AG04449 (cell line): ENCODE data around the gene ABHD17A.
A peak's percentile ranks its signal among the peaks of the same experiment; 100 is the strongest.

ENCODE experiments used
- CTCF ChIA-PET: fragments of 350-600 bp; formaldehyde crosslinking; extraction: SDS; loops from one replicate; lab custom pipeline; 2021; ENCODE audit warnings: antibody characterized with exemption; lab: Yijun Ruan, JAX
- POLR2A ChIA-PET: fragments of 400-600, 350-600 bp; formaldehyde crosslinking; extraction: SDS; loops from one replicate; lab custom pipeline; 2020; ENCODE audit warnings: antibody characterized with exemption, inconsistent platforms; lab: Yijun Ruan, JAX
- DNase-seq: peaks from one replicate; pipeline ENCODE4 v3.0.0-alpha.2; 2010; ENCODE audit warnings: low read depth, low spot score
- H3K4me3 ChIP-seq: 2 replicates; pipeline ENCODE4 v1.5.1; 2011; ENCODE audit warnings: low read depth, mild to moderate bottlenecking, control low read depth, low read length
- CTCF ChIP-seq: IDR thresholded peaks from one replicate; pipeline ENCODE4 v1.5.1; 2011; ENCODE audit warnings: mild to moderate bottlenecking, moderate library complexity, low read length, control low read depth, inconsistent platforms; ENCODE audit not compliant: insufficient read depth; ENCODE audit errors: missing control alignments

ABHD17A gene

GRCh38 chr19:1856345-1856697, 29.0 kb downstream of the ABHD17A start:
- DNase-seq = no peak
- peak overlapping the region; percentile 56 for H3K4me3 ChIP-seq
- ChIA-PET POLR2A (no interaction called here), CTCF (interaction anchor here (0.8 to 2.2 kb wide), 2 partner anchors 8 to 19 kb away, joined by 5 to 7 read pairs; no protein-coding TSS in a partner anchor)
- TF ChIP-seq CTCF = no peak

- POLR2A ChIA-PET = no interaction called here
- no peak for TF ChIP-seq CTCF
These were observed 29.5 kb downstream of the ABHD17A start for GRCh38 chr19:1855828-1856255.

GRCh38 chr19:1855040-1855827, 30.1 kb downstream of the ABHD17A start:
- ChIA-PET POLR2A (no interaction called here), CTCF (interaction anchor here (1.3 to 4.1 kb wide), 6 partner anchors 9 to 18 kb away, joined by 3 to 14 read pairs (median 6); no protein-coding TSS in a partner anchor)
- no peak for TF ChIP-seq CTCF
- peak overlapping the region; percentile 56 for H3K4me3 ChIP-seq
- no peak for DNase-seq

More at GRCh38 chr19:1855828-1856255, 29.5 kb downstream of the ABHD17A start:
- peak overlapping the region; percentile 56 for H3K4me3 ChIP-seq
- CTCF ChIA-PET = interaction anchor here (1.3 to 4.1 kb wide), 6 partner anchors 9 to 18 kb away, joined by 3 to 14 read pairs (median 6); no protein-coding TSS in a partner anchor
- no peak for DNase-seq

- ChIA-PET CTCF (interaction anchor here (1.3 to 4.1 kb wide), 5 partner anchors 8 to 17 kb away, joined by 3 to 14 read pairs (median 6); no protein-coding TSS in a partner anchor), POLR2A (no interaction called here)
- peak overlapping the region; percentile 42 for H3K4me3 ChIP-seq
- no peak for DNase-seq
- no peak for TF ChIP-seq CTCF
These were observed 30.7 kb downstream of the ABHD17A start for GRCh38 chr19:1854542-1855039.

- DNase-seq = no peak
- H3K4me3 ChIP-seq = no peak overlapping the region
- POLR2A ChIA-PET = no interaction called here
- CTCF ChIA-PET = interaction anchor here (0.6 to 4.1 kb wide), 8 partner anchors 10 to 50 kb away, joined by 3 to 14 read pairs (median 6); no protein-coding TSS in a partner anchor
- no peak for TF ChIP-seq CTCF
These were observed 31.2 kb downstream of the ABHD17A start for GRCh38 chr19:1854039-1854541.

GRCh38 chr19:1853295-1854038, 31.8 kb downstream of the ABHD17A start:
- peak; percentile 99 for TF ChIP-seq CTCF
- POLR2A ChIA-PET = no interaction called here

More at GRCh38 chr19:1853295-1854038, 31.8 kb downstream of the ABHD17A start:
- H3K4me3 ChIP-seq = no peak overlapping the region
- DNase-seq = no peak
- CTCF ChIA-PET = interaction anchor here (0.6 to 4.1 kb wide), 10 partner anchors 10 to 51 kb away, joined by 3 to 14 read pairs (median 4); no protein-coding TSS in a partner anchor
